Measurements from ENCODE around the gene DGKB.

The DGKB gene

GRCh38 chr7:14270099-14270498 is 632.5 kb downstream of the DGKB start:
- DNase-seq = no peak

DNA sequence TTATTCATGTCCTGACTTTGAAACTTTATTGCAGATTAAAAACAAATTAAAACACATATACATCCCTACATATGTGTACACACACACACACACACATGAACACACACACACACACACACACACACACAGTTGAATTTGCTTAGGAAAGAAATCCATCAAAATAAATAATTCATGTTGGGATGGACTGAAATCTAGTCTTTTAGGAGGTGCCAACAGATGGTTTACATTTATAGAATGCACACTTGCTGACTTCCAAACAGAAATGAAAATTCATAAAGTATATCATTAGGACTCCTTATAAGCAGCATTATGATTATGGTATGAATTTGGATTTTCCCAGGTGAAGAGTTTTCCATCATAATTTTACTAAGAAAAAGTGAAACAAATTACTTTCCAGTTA is 642.5 kb downstream of the DGKB start:
- no peak for DNase-seq

DNA sequence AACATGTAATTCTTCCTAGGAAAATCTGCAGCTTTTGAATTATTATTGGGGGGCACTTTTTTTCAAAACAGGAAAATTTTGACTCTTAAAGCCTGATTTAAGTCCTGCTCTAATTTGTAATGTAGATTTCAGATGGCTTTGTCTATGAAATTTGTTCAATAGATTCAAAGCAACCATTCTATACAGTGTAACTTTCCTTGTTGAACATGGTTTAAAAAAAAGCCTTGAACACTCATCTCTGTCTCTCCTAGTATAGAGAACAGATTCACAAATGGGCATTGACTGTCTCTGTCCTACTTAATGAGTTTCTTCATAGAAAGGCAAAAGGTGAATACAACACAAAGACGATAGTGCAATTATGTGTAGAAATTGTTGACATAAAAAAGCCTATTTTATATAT is 643.7 kb downstream of the DGKB start:
- no peak for DNase-seq

DNA sequence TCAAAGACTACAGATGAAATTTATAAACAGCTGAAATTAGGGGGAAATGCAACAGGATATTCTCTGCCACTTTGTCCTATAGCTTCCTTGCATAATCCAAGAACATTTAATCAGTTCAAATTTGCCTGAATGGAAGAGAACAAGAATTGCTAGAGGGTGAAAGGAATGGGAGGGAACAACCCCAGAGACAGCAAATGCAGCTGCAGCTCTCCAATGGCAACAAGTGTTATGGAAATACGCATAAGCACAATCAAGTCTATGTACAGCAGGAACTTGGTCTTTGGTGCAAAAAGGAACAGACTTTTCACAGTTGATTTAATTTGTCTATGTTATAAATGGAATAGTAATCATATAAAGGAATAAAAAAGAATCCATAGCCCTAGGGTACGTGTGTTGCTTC is 644.1 kb downstream of the DGKB start:
- DNase-seq = no peak

GRCh38 chr7:14252458-14252857 is 650.1 kb downstream of the DGKB start:
- no peak for DNase-seq

GRCh38 chr7:14242175-14242574 is 660.4 kb downstream of the DGKB start:
- no peak for DNase-seq

DNA sequence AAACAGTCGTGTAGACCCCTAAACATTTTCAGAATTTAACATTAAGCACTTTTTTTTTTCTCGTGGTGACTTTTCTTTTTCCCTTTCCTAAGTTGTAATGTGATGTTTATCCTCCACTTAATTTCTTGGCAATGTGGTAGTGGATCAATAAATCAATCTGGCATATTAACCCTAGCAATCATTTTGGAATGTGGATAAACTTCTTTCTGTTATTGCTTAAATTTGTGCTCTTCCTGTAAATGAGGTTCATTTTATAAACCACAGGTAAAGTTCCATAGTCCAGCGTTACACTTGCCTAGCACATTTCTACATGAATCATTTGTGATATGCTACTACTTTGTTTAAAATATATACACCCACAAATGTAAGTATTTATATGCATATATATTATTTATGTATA is 665.7 kb downstream of the DGKB start:
- DNase-seq = no peak

DNA sequence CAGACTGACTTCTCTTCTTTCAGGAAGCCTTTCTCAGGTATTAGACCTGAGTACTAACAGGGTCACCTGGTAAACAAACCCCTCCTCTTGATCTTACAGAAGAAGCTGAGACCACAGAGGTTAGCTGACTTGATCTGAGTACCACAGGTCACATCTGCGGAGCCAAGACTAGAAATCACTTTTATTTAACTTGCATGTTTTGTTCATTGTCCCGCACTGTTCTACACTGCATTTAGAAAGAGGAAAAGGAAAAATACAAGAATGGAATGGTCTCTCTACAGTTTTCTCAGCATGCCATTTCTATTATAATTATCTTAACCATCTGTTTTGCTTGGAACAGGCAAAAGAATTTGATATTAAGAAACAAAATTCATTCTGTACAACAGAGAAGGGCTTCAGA is 667.5 kb downstream of the DGKB start:
- no peak for DNase-seq

DNA sequence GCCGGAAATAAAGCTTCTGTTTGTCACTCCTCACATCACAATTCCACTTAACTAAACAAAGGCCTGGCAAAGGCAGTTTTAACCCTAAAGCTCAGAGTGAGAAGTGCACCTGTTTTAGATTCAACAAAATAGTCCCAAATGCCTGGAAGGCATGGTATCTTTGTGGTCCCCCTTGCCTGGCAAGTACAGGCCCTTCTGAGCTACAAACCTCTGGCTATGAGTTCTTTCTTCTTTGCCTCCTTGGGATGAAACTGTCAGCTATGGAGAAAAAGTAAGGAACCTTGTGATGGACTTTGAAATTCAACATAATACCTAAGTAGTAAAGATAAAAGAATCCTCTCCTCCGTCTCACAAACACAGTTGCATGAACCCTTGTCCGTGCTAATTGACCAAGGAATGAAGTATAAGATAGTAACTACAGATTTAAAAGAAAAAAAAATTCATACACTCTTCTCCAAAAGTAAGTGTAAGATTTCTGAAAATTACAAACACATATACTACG is 668.6 kb downstream of the DGKB start:
- no peak for DNase-seq

DNA sequence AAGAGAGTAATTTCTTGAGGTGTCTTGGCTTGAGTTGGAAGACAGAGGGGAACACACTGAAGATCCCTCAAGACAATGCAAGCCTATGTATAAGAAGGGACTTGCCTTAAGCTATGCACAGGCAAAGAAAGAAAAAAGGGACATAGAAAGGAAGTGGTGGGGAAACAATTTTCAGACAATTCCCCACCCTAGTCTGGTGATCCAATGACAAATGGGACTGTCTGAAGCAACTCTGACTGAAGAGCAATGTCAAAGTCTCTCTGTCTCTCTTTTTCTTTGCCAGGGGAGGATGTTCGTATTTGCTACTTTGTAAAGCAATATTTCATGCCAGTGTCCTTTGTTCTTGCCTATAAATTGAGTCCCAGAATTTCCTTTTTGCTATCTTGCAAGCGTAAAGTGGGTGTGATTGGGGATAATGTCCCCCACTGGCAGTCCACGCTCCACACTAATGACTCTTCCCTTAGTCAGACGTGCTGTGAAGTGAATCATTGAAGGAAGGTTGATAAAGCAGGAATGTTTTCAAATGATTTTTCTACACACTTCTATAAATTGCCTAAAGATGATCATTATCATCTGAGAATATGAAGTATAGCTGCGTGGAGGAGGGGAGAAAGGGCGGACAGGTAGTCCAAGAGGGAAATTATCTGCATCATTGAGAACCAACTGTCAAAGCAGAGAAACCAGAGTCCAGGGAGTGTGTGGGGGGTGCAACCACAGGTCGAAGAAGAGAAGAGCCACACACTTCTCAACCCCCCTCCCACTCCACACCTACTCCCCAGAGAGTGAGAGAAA is 669.3 kb downstream of the DGKB start:
- DNase-seq = no peak

- DNase-seq = no peak
Measured at GRCh38 chr7:14229047-14229446, 673.5 kb downstream of the DGKB start.

DNA sequence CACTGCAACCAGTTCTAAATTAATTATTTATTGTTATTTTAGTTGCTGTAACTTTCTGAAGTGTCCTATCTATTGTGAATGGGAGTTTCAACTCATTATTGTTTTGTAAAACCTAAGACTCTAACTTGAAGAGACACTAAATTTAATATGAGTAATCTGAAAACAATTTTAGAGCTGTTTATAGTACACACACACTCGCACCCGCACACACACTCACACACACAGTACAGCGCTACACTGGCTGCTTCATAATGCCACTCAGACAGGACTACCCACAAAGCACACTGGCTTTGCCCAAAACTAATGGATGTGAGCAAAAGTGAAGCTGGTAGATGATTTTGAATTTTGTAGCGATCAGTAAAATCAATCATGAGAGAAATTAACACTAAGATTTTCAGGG is 674.2 kb downstream of the DGKB start:
- no peak for DNase-seq

- DNase-seq = no peak
Measured at GRCh38 chr7:14226126-14226525, 676.4 kb downstream of the DGKB start.

GRCh38 chr7:14219125-14219524 is 683.4 kb downstream of the DGKB start:
- no peak for DNase-seq

DNA sequence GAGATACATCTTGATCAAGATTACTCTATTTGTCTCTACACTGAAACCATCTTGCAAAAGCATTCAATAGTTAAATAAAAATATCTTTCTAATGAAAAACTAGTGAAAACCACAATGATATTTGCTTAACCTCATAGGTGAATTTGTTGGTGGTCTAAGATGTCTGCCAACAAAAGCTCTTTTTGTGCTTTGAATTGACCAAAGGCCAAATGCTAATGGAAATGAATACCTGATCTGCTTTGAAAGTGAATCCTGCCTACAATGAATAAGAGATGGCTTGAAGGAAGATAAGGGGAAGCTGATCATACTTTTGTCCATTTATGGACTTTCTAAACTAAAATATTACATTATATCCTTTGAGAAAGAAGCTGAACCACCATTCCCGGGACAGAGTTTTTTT is 684.2 kb downstream of the DGKB start:
- DNase-seq = no peak

GRCh38 chr7:14209896-14210484 is 692.6 kb downstream of the DGKB start:
- no peak for DNase-seq

DNA sequence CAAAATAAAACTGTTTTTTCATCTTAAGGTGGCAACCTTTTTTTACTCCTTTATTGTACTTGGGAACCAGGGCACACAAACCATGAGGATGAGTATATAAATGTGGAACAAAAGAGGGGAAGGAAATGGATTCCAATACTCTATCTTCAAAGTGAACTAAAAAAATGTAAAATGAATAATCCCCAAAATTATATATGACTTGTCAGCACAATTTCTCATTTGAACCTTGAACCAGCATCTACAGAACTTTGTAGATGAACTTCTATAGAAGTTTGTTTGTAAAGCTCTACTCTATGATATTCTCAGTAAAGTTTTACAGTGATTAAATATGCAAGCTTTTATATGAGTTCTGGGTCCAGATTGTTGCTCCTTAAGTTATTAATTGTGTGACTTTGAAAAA is 694.8 kb downstream of the DGKB start:
- DNase-seq = no peak

DNA sequence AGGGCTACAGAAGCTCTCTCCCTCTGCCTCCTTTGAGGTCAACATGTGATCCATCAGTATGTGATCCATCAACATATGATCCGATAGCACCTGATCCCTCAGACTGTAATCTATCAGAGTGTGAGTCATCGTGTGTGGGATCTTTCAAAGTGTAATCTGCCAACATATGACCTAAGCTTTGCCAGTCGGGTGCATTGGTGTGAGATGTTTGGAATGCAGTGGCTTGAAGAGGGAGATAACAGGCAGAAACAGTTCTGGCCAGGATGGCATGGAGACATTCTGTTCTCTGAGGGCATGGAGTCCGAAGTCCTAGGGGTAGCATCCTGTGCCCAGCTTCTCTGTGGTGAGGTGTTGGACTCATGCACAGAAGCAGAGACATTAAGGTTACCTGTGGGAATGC is 695.4 kb downstream of the DGKB start:
- DNase-seq = no peak

DNA sequence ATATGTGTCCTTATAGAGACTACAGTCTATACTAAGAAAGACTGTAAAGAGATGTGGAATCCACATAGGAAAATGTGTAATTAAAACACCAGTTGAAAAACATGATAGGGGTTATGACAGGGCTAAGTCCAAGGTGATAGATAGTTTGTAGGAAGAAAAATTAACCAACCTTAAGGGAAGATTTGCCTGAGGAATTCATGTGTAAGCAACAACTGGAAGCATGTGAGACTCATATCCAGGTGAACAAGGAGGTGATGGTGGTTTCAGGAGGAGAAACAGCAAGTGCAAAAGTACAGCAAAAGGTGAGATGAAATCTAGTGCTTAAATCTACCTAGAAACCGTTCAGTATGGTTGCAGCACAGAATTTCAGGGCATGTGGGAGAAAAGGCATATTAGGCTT is 696.4 kb downstream of the DGKB start:
- no peak for DNase-seq

GRCh38 chr7:14201353-14201752 is 701.2 kb downstream of the DGKB start:
- no peak for DNase-seq

GRCh38 chr7:14199336-14199735 is 703.2 kb downstream of the DGKB start:
- no peak for DNase-seq

DNA sequence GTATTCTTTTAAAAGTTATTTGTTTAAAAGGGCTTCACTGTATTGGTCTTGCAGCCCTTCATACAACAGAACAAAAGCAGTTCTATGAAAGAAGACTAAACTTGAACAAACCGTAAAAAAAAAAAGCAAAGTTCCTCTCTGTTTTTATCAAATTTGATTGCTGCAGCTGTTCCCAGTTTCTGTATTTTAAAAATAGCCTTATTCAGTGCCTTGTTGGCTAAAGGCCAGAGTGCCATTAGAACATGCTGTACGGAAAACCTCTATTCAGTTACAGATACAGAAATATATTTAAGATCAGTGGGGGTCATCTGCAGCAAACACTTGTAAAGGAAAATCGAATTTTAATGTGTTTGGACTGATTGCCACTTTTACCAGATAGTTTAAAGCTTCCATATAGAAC is 705.3 kb downstream of the DGKB start:
- DNase-seq = no peak

- DNase-seq = no peak
Measured at GRCh38 chr7:14196555-14196954, 706.0 kb downstream of the DGKB start.

- no peak for DNase-seq
Measured at GRCh38 chr7:14195871-14196270, 706.7 kb downstream of the DGKB start.

DNA sequence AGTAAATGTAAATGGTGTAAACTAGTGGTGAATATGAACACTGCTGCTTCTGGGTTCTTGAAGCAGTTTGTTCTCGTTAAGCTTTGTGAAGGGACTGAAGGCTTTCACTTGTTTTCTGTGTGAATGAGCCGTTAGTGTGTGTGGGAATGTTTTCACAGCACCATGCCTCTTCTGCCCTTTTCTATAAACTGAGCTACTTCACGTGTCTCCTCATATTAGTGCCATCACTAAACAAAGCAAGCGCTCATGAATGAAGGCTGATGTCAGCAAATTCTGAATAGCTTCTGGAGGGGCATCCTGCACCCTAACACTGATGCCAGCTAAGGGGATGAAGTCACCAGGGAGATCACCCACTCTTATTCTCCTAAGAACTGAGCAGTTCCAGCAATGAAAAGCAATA is 707.5 kb downstream of the DGKB start:
- DNase-seq = no peak

Measured in activated CD4-positive, alpha-beta T cell treated with anti-CD3 and anti-CD28 coated beads, Interleukin-2, Interleukin-6, amounts not matched to agents 100 ng/mL and 50 ng/mL, durations not matched to agents 16 hours and 8 hours (primary cell).